GM23338 (cell line): ENCODE results near the gene SLFN12L. TPM values are rescaled to one million over a fixed set of nuclear protein-coding genes. Genes with fewer than 3 reads are reported as not detected.

Source experiments
- ATAC-seq: fragments of 200-7000 bp; cut with Tn5 transposase; 3 replicates; pipeline ENCODE4 v1.9.1; 2020
- DNase-seq: peaks from one replicate; pipeline ENCODE4 v3.0.0-alpha.2; 2015; ENCODE audit warnings: low spot score
- H2AFZ ChIP-seq: fragments of 200-600 bp; sonication (generic); 2 replicates; pipeline ENCODE4 v1.8.0; 2016; ENCODE audit warnings: antibody characterized with exemption, mild to moderate bottlenecking, moderate library complexity
- H3F3A ChIP-seq: fragments of 200-600 bp; sonication (generic); replicated peaks from 2 replicates; pipeline ENCODE4 v1.8.0; 2017; ENCODE audit warnings: antibody characterized with exemption, mixed run types, low read depth
- H3K27ac ChIP-seq: fragments of 200-600 bp; sonication (generic); 2 replicates; pipeline ENCODE4 v1.6.1; 2016; ENCODE audit warnings: low read depth
- H3K27me3 ChIP-seq: fragments of 200-600 bp; sonication (generic); 2 replicates; pipeline ENCODE4 v1.8.0; 2016; ENCODE audit warnings: mild to moderate bottlenecking, mixed run types, moderate library complexity; ENCODE audit not compliant: insufficient read depth
- H3K36me3 ChIP-seq: fragments of 200-600 bp; sonication (generic); 2 replicates; pipeline ENCODE4 v1.8.0; 2016; ENCODE audit warnings: mild to moderate bottlenecking; ENCODE audit not compliant: insufficient read depth
- H3K4me1 ChIP-seq: fragments of 200-600 bp; sonication (generic); 2 replicates; pipeline ENCODE4 v1.8.0; 2016; ENCODE audit warnings: mild to moderate bottlenecking, moderate library complexity; ENCODE audit not compliant: insufficient read depth
- H3K4me2 ChIP-seq: fragments of 200-600 bp; sonication (generic); 2 replicates; pipeline ENCODE4 v1.7.1; 2017; ENCODE audit warnings: mixed run types
- H3K4me3 ChIP-seq: fragments of 200-600 bp; sonication (generic); 2 replicates; pipeline ENCODE4 v1.6.1; 2016; ENCODE audit warnings: mixed run types
- H3K79me2 ChIP-seq: fragments of 200-600 bp; sonication (generic); replicated peaks from 2 replicates; pipeline ENCODE4 v1.8.0; 2017; ENCODE audit warnings: mild to moderate bottlenecking; ENCODE audit not compliant: insufficient read depth
- H3K9me2 ChIP-seq: fragments of 200-600 bp; sonication (generic); 2 replicates; pipeline ENCODE4 v1.8.0; 2017; ENCODE audit not compliant: insufficient read depth
- H4K20me1 ChIP-seq: fragments of 200-600 bp; sonication (generic); replicated peaks from 2 replicates; pipeline ENCODE4 v1.8.0; 2017; ENCODE audit warnings: mild to moderate bottlenecking; ENCODE audit not compliant: insufficient read depth
- H3K27ac Mint-ChIP-seq: 2 replicates; pipeline ENCODE4 v1.8.0; 2020; ENCODE audit warnings: inconsistent platforms, mild to moderate bottlenecking, moderate library complexity, mixed read lengths
- H3K27me3 Mint-ChIP-seq: 3 replicates; pipeline ENCODE4 v1.8.0; 2022; ENCODE audit warnings: low read depth, mild to moderate bottlenecking, moderate library complexity, mixed read lengths, inconsistent platforms; ENCODE audit not compliant: insufficient read depth, poor library complexity
- H3K36me3 Mint-ChIP-seq: 3 replicates; pipeline ENCODE4 v1.8.0; 2021; ENCODE audit warnings: low read depth, mild to moderate bottlenecking, inconsistent platforms, moderate library complexity, mixed read lengths
- H3K4me1 Mint-ChIP-seq: 3 replicates; pipeline ENCODE4 v1.8.0; 2020; ENCODE audit warnings: mild to moderate bottlenecking, inconsistent platforms, mixed read lengths
- H3K4me3 Mint-ChIP-seq: 3 replicates; pipeline ENCODE4 v1.8.0; 2021; ENCODE audit warnings: moderate library complexity, mild to moderate bottlenecking, inconsistent platforms, mixed read lengths
- H3K9me3 Mint-ChIP-seq: 3 replicates; pipeline ENCODE4 v1.8.0; 2020; ENCODE audit warnings: moderate library complexity, mild to moderate bottlenecking, inconsistent platforms, mixed read lengths
- CREB1 ChIP-seq: fragments of 250-450 bp; sonication (Bioruptor Pico); IDR thresholded peaks from 2 replicates; pipeline ENCODE4 v1.5.0; 2020; ENCODE audit warnings: low read depth, mild to moderate bottlenecking, moderate library complexity
- ETS1 ChIP-seq: IDR thresholded peaks from 2 replicates; pipeline ENCODE4 v1.6.1; 2016; ENCODE audit warnings: antibody characterized with exemption
- JUNB ChIP-seq: IDR thresholded peaks from one replicate; pipeline ENCODE4 v1.6.1; 2016; ENCODE audit warnings: antibody characterized with exemption; ENCODE audit not compliant: unreplicated experiment
- STAT1 ChIP-seq: IDR thresholded peaks from one replicate; pipeline ENCODE4 v1.6.1; 2016; ENCODE audit warnings: antibody characterized with exemption; ENCODE audit not compliant: unreplicated experiment
- ZNF114 ChIP-seq: fragments of 250-450 bp; sonication (Bioruptor Pico); IDR thresholded peaks from 2 replicates; pipeline ENCODE4 v1.5.0; 2020; ENCODE audit warnings: mild to moderate bottlenecking, moderate library complexity
- ZNF462 ChIP-seq: fragments of 250-450 bp; sonication (Bioruptor Pico); IDR thresholded peaks from 2 replicates; pipeline ENCODE4 v1.5.0; 2020; ENCODE audit warnings: mild to moderate bottlenecking, moderate library complexity
- polyA plus RNA-seq: library from polyadenylated mRNA; unstranded; fragments of >200 nt; fragmentation: Nextera tagmentation; extraction: Ambion mirVana; gene quantifications from 2 replicates; pipeline ENCODE4 v1.2.1, GENCODE V29; 2016
- small RNA-seq: library from RNA; depleted of rRNA; stranded (forward); fragments of <200 nt; gene quantifications from one replicate; pipeline ENCODE3, GENCODE V24; 2014; ENCODE audit warnings: low replicate concordance
- total RNA-seq: library from RNA; depleted of rRNA; stranded (reverse); fragments of >200 nt; shearing (Covaris generic); gene quantifications from 2 replicates; pipeline ENCODE4 v1.2.3, GENCODE V29; 2014; rRNA removed

Gene SLFN12L
- total and polyA plus RNA-seq, 2 experiments from 2014 or later: not detected

DNA sequence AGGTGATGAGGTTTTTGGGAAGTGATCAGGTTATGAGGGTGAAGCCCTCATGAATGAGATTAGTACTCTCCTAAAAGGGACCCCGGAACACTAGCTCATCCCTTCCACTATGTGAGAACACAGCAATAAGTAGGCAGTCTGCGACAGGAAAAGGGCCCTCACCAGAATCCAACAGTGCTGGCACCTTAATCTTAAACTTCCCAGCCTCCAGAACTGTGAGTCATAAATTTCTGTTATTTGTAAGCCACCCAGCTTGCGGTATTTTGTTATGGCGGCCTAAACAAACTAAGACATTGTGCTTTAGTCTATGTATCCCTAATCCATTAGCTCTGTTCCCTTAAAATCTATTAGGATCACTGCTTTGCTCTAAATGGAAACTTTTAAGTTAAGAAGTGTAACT is 113.7 kb downstream of the SLFN12L start:
- no peaks in the 10 kb centered on the region for H3K36me3 ChIP-seq
- no peak for ATAC-seq
- H3K9me3 Mint-ChIP-seq: no peaks in the 10 kb centered on the region

More for the DNA sequence above, 113.7 kb downstream of the SLFN12L start:
- Histone ChIP-seq H3K27me3 (peaks cover 14% of the 10 kb centered on the region; the same call in 1 of the 2 replicates), H3K4me1 (peaks cover 6% of the 10 kb centered on the region; the same call in 1 of the 2 replicates), H3K27ac (no peak overlapping the region), H3K9me2 (no peaks in the 10 kb centered on the region), H2AFZ (no peak overlapping the region), H3K4me3 (no peak overlapping the region), H3F3A (no peaks in the 10 kb centered on the region), H3K4me2 (no peak overlapping the region), H4K20me1 (peaks cover 8% of the 10 kb centered on the region), H3K79me2 (no peaks in the 10 kb centered on the region; the same call in 1 of the 2 replicates)
- no peak overlapping the region for H3K4me3 Mint-ChIP-seq
- peaks cover 11% of the 10 kb centered on the region; the same call in 2 of the 3 replicates for H3K4me1 Mint-ChIP-seq
- no peak overlapping the region for H3K27ac Mint-ChIP-seq
- no peak for DNase-seq
- no peak for TF ChIP-seq JUNB
- TF ChIP-seq ZNF114: no peak
- TF ChIP-seq ZNF462: no peak
- TF ChIP-seq CREB1 (CRISPR knock-in tag): no peak
- TF ChIP-seq STAT1: no peak
- no peak for TF ChIP-seq ETS1
- no peaks in the 10 kb centered on the region for H3K27me3 Mint-ChIP-seq
- H3K36me3 Mint-ChIP-seq: no peaks in the 10 kb centered on the region; the same call in 2 of the 3 replicates

Small RNA genes lying within 50 kb of the gene (small RNA-seq; reads per million reads assigned to genes)
- gene AC015911.1: not detected
- gene SNORD7: 60.3 reads per million, percentile 99 among the genes with 10 or more reads in this experiment

Other genes with a start within 250 kb of the SLFN12L start
- 0.04 TPM in 1 of 2 replicates, not detected in the other for gene SLFN11, start 164.1 kb downstream of the SLFN12L start, total RNA-seq
- 0.19 TPM in 1 of 2 replicates, not detected in the other for gene SLFN11, start 164.1 kb downstream of the SLFN12L start, polyA plus RNA-seq
- 6.1 and 9.2 TPM in 2 replicates for gene SLFN12, start 105.2 kb downstream of the SLFN12L start, total RNA-seq
- 3.5 and 4.8 TPM in 2 replicates for gene SLFN12, start 105.2 kb downstream of the SLFN12L start, polyA plus RNA-seq
- 3.1 and 4.3 TPM in 2 replicates for gene SLFN13, start 88.9 kb downstream of the SLFN12L start, total RNA-seq
- gene SLFN13, start 88.9 kb downstream of the SLFN12L start, polyA plus RNA-seq: 1.0 and 1.3 TPM in 2 replicates
- gene SLFN14, start 23.1 kb upstream of the SLFN12L start, total RNA-seq: 0.10 TPM in 1 of 2 replicates, not detected in the other
- gene SLFN14, start 23.1 kb upstream of the SLFN12L start, polyA plus RNA-seq: not detected in 2 replicates
- gene PEX12, start 40.9 kb upstream of the SLFN12L start, total RNA-seq: 1.9 and 2.1 TPM in 2 replicates
- 1.5 and 2.3 TPM in 2 replicates for gene PEX12, start 40.9 kb upstream of the SLFN12L start, polyA plus RNA-seq
- 119 and 144 TPM in 2 replicates for gene AP2B1, start 49.6 kb upstream of the SLFN12L start, total RNA-seq
- 82.1 and 89.7 TPM in 2 replicates for gene AP2B1, start 49.6 kb upstream of the SLFN12L start, polyA plus RNA-seq
- 23.1 and 26.2 TPM in 2 replicates for gene RASL10B, start 194.0 kb upstream of the SLFN12L start, total RNA-seq
- gene RASL10B, start 194.0 kb upstream of the SLFN12L start, polyA plus RNA-seq: 6.2 and 7.1 TPM in 2 replicates
- not detected in 2 replicates for gene GAS2L2, start 215.6 kb upstream of the SLFN12L start, total RNA-seq
- 0.06 TPM in 1 of 2 replicates, not detected in the other for gene GAS2L2, start 215.6 kb upstream of the SLFN12L start, polyA plus RNA-seq
- 1.6 TPM in 1 of 2 replicates, not detected in the other for gene C17orf50, start 223.2 kb upstream of the SLFN12L start, total RNA-seq
- 0.37 and 0.74 TPM in 2 replicates for gene C17orf50, start 223.2 kb upstream of the SLFN12L start, polyA plus RNA-seq